ENCODE data around the gene NFE2L1.
"Not testable (repeated sequence)": the region's sequence is repeated elsewhere in the genome, so short reads cannot be mapped to it uniquely, and the experiment has no call there.

The NFE2L1 gene

GRCh38 chr17:48010193-48010592, 38.0 kb upstream of the NFE2L1 start:
- Histone ChIP-seq H3K4me1 (ENCODE audit: control insufficient read depth, insufficient read depth, low read length) (peaks cover 5% of the 10 kb centered on the region; the same call in 1 of the 2 replicates), H3K36me3 (ENCODE audit: control insufficient read depth, insufficient read depth, low read length) (no peaks in the 10 kb centered on the region), H3K9me3 (ENCODE audit: control insufficient read depth, insufficient read depth, low read length) (no peaks in the 10 kb centered on the region), H3K27ac (ENCODE audit: low read length) (no peak overlapping the region), H3K27me3 (ENCODE audit: control insufficient read depth, insufficient read depth, low read length) (peaks cover 3% of the 10 kb centered on the region; the same call in 1 of the 2 replicates), H3K4me3 (ENCODE audit: low read length) (no peak overlapping the region)
- DNase-seq (ENCODE audit: low read depth, low spot score) = no peak
- no CpG with 5 or more reads among the region's 3 CpGs for WGBS (ENCODE audit: insufficient coverage, insufficient read length)

DNA sequence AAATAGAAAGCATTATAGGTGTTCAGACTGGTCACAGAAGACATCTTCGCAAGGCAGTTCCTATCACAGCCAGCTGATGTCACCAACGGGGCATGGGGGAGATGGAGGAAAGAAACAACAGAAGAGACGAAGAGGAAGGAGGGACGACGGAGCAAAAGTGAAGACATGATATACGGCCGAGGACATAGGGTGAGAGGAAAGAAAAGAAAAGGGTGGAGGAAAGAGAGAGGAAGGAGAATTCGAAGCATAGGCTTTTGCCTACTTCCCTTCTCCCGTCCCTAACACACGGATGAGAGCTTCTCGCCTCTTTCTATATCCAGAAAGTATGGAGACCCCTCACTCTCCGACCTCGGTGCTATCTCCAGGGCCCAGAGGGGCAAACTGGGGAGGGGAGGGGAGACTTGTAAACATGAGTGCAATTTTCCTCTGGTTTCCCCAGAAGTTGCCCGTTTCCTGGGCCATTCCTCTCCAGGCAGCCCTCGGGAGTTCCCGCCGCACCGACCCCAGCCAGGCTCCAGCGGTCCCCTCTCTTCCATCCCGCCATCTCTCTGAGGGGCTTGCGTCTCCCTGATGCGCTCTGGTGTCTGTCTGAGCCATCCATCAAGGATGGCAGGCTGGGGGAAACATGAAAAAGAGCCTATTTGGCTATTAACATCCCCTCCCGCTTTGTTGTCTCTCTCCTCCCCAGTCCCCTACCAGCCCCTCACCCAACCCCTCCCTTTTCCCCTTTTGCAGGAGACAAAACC, 36.6 kb upstream of the NFE2L1 start:
- H3K9me3 ChIP-seq (ENCODE audit: control insufficient read depth, insufficient read depth, low read length) = no peaks in the 10 kb centered on the region
- WGBS (ENCODE audit: insufficient coverage, insufficient read length) = no CpG with 5 or more reads among the region's 23 CpGs
- peaks cover 3% of the 10 kb centered on the region; the same call in 1 of the 2 replicates for H3K4me1 ChIP-seq (ENCODE audit: control insufficient read depth, insufficient read depth, low read length)
- peak overlapping the region; percentile 36 for H3K4me3 ChIP-seq (ENCODE audit: low read length)
- no peak for DNase-seq (ENCODE audit: low read depth, low spot score)
- H3K36me3 ChIP-seq (ENCODE audit: control insufficient read depth, insufficient read depth, low read length) = no peaks in the 10 kb centered on the region
- peaks cover 3% of the 10 kb centered on the region; the same call in 1 of the 2 replicates for H3K27me3 ChIP-seq (ENCODE audit: control insufficient read depth, insufficient read depth, low read length)
- no peak overlapping the region for H3K27ac ChIP-seq (ENCODE audit: low read length)

DNA sequence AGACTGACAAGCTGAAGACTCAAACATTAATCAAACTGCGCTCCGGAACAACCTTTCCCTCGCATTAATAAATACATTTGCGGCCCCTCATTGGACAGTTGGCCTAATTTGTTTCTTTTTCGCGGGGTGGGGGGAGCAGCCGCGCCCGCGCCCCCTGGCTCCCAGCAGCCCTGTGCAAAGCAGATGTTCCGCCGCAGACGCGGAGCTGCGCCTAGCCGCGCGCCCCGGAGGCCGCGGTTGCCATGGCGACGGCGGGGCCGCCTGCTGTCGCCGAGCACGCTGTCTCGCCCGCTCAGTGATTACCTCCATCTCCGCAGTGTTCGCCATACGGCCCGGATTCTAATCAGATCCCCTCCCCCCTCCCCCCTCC, 36.0 kb upstream of the NFE2L1 start:
- Histone ChIP-seq H3K27ac (ENCODE audit: low read length) (no peak overlapping the region), H3K27me3 (ENCODE audit: control insufficient read depth, insufficient read depth, low read length) (peaks cover 3% of the 10 kb centered on the region; the same call in 1 of the 2 replicates), H3K9me3 (ENCODE audit: control insufficient read depth, insufficient read depth, low read length) (no peaks in the 10 kb centered on the region), H3K4me1 (ENCODE audit: control insufficient read depth, insufficient read depth, low read length) (peaks cover 3% of the 10 kb centered on the region; the same call in 1 of the 2 replicates), H3K36me3 (ENCODE audit: control insufficient read depth, insufficient read depth, low read length) (no peaks in the 10 kb centered on the region), H3K4me3 (ENCODE audit: low read length) (peak overlapping the region; percentile 36; the same call in 1 of the 2 replicates)
- no CpG with 5 or more reads among the region's 34 CpGs for WGBS (ENCODE audit: insufficient coverage, insufficient read length)
- no peak for DNase-seq (ENCODE audit: low read depth, low spot score)

DNA sequence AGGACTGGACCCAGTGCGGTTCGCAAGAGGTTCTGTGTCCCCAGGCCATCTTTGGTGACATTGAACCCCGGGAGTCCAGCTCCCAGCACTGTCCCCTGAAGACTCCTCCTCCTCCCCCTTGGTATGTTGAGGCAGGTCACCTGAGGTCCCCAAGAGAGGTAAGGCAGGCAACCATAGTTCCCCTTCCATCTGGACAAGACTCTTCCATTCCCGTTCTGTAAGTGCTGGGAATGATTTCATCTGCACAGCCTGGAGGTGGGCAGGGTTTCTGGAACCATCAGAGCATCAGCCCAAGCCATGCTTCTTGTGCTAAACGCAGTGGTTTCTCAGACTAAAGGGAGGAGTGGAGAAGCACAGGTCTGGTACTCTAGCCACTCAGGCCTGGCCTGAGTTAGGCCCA, 35.5 kb upstream of the NFE2L1 start:
- H3K36me3 ChIP-seq (ENCODE audit: control insufficient read depth, insufficient read depth, low read length) = no peaks in the 10 kb centered on the region
- no CpG with 5 or more reads among the region's 5 CpGs for WGBS (ENCODE audit: insufficient coverage, insufficient read length)
- no peak for DNase-seq (ENCODE audit: low read depth, low spot score)
- no peaks in the 10 kb centered on the region for H3K9me3 ChIP-seq (ENCODE audit: control insufficient read depth, insufficient read depth, low read length)
- no peak overlapping the region; the same call in 1 of the 2 replicates for H3K4me3 ChIP-seq (ENCODE audit: low read length)
- no peak overlapping the region for H3K27ac ChIP-seq (ENCODE audit: low read length)
- peaks cover 3% of the 10 kb centered on the region; the same call in 1 of the 2 replicates for H3K27me3 ChIP-seq (ENCODE audit: control insufficient read depth, insufficient read depth, low read length)
- peaks cover 3% of the 10 kb centered on the region; the same call in 1 of the 2 replicates for H3K4me1 ChIP-seq (ENCODE audit: control insufficient read depth, insufficient read depth, low read length)

- Histone ChIP-seq H3K27ac (ENCODE audit: low read length) (no peak overlapping the region), H3K27me3 (ENCODE audit: control insufficient read depth, insufficient read depth, low read length) (peaks cover 3% of the 10 kb centered on the region; the same call in 1 of the 2 replicates), H3K36me3 (ENCODE audit: control insufficient read depth, insufficient read depth, low read length) (no peaks in the 10 kb centered on the region), H3K9me3 (ENCODE audit: control insufficient read depth, insufficient read depth, low read length) (no peaks in the 10 kb centered on the region), H3K4me3 (ENCODE audit: low read length) (no peak overlapping the region), H3K4me1 (ENCODE audit: control insufficient read depth, insufficient read depth, low read length) (peaks cover 3% of the 10 kb centered on the region; the same call in 1 of the 2 replicates)
- WGBS (ENCODE audit: insufficient coverage, insufficient read length) = no CpG with 5 or more reads among the region's 6 CpGs
- DNase-seq (ENCODE audit: low read depth, low spot score) = no peak
Observed at GRCh38 chr17:48013876-48014594, 34.1 kb upstream of the NFE2L1 start.

GRCh38 chr17:48014595-48015111, 33.5 kb upstream of the NFE2L1 start:
- no peaks in the 10 kb centered on the region for H3K9me3 ChIP-seq (ENCODE audit: control insufficient read depth, insufficient read depth, low read length)
- no peak overlapping the region for H3K4me3 ChIP-seq (ENCODE audit: low read length)
- peaks cover 3% of the 10 kb centered on the region; the same call in 1 of the 2 replicates for H3K4me1 ChIP-seq (ENCODE audit: control insufficient read depth, insufficient read depth, low read length)
- peaks cover 3% of the 10 kb centered on the region; the same call in 1 of the 2 replicates for H3K27me3 ChIP-seq (ENCODE audit: control insufficient read depth, insufficient read depth, low read length)
- no peaks in the 10 kb centered on the region for H3K36me3 ChIP-seq (ENCODE audit: control insufficient read depth, insufficient read depth, low read length)
- no CpG with 5 or more reads among the region's 8 CpGs for WGBS (ENCODE audit: insufficient coverage, insufficient read length)
- no peak for DNase-seq (ENCODE audit: low read depth, low spot score)
- no peak overlapping the region for H3K27ac ChIP-seq (ENCODE audit: low read length)

- DNase-seq (ENCODE audit: low read depth, low spot score) = no peak
- Histone ChIP-seq H3K36me3 (ENCODE audit: control insufficient read depth, insufficient read depth, low read length) (no peaks in the 10 kb centered on the region), H3K4me3 (ENCODE audit: low read length) (no peak overlapping the region), H3K4me1 (ENCODE audit: control insufficient read depth, insufficient read depth, low read length) (peaks cover 3% of the 10 kb centered on the region; the same call in 1 of the 2 replicates), H3K27ac (ENCODE audit: low read length) (no peak overlapping the region), H3K9me3 (ENCODE audit: control insufficient read depth, insufficient read depth, low read length) (no peaks in the 10 kb centered on the region), H3K27me3 (ENCODE audit: control insufficient read depth, insufficient read depth, low read length) (peaks cover 3% of the 10 kb centered on the region; the same call in 1 of the 2 replicates)
- WGBS (ENCODE audit: insufficient coverage, insufficient read length) = no CpG with 5 or more reads among the region's 2 CpGs
Observed at GRCh38 chr17:48016112-48016511, 32.0 kb upstream of the NFE2L1 start.

DNA sequence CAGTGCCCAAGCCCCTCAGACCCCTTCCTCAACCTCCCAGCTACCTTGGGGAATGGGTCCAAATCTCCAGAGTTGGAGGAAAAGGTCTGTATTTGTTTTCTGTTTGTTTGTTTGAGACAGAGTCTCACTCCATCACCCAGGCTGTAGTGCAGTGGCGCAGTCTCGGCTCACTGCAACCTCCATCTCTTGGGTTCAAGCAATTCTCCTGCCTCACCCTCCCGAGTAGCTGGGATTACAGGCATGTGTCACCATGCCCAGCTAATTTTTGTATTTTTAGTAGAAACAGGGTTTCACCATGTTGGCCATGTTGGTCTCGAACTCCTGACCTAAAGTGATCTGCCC, 30.4 kb upstream of the NFE2L1 start:
- H3K27me3 ChIP-seq (ENCODE audit: control insufficient read depth, insufficient read depth, low read length); H3K9me3 ChIP-seq (ENCODE audit: control insufficient read depth, insufficient read depth, low read length); DNase-seq (ENCODE audit: low read depth, low spot score); H3K4me3 ChIP-seq (ENCODE audit: low read length); H3K27ac ChIP-seq (ENCODE audit: low read length); H3K36me3 ChIP-seq (ENCODE audit: control insufficient read depth, insufficient read depth, low read length); H3K4me1 ChIP-seq (ENCODE audit: control insufficient read depth, insufficient read depth, low read length): not testable (repeated sequence)
- no CpG with 5 or more reads among the region's 4 CpGs for WGBS (ENCODE audit: insufficient coverage, insufficient read length)

GRCh38 chr17:48021934-48022333, 26.2 kb upstream of the NFE2L1 start:
- Histone ChIP-seq H3K27ac (ENCODE audit: low read length) (no peak overlapping the region), H3K27me3 (ENCODE audit: control insufficient read depth, insufficient read depth, low read length) (peaks cover 7% of the 10 kb centered on the region; the same call in 1 of the 2 replicates), H3K9me3 (ENCODE audit: control insufficient read depth, insufficient read depth, low read length) (no peaks in the 10 kb centered on the region), H3K4me3 (ENCODE audit: low read length) (no peak overlapping the region), H3K36me3 (ENCODE audit: control insufficient read depth, insufficient read depth, low read length) (no peaks in the 10 kb centered on the region), H3K4me1 (ENCODE audit: control insufficient read depth, insufficient read depth, low read length) (peaks cover 4% of the 10 kb centered on the region; the same call in 1 of the 2 replicates)
- no CpG with 5 or more reads among the region's 5 CpGs for WGBS (ENCODE audit: insufficient coverage, insufficient read length)
- no peak for DNase-seq (ENCODE audit: low read depth, low spot score)

- no CpG with 5 or more reads among the region's 6 CpGs for WGBS (ENCODE audit: insufficient coverage, insufficient read length)
- DNase-seq (ENCODE audit: low read depth, low spot score) = no peak
- H3K27ac ChIP-seq (ENCODE audit: low read length) = no peak overlapping the region
- H3K36me3 ChIP-seq (ENCODE audit: control insufficient read depth, insufficient read depth, low read length) = no peaks in the 10 kb centered on the region
- H3K4me3 ChIP-seq (ENCODE audit: low read length) = no peak overlapping the region
- H3K27me3 ChIP-seq (ENCODE audit: control insufficient read depth, insufficient read depth, low read length) = peaks cover 7% of the 10 kb centered on the region; the same call in 1 of the 2 replicates
- H3K9me3 ChIP-seq (ENCODE audit: control insufficient read depth, insufficient read depth, low read length) = no peaks in the 10 kb centered on the region
- peaks cover 4% of the 10 kb centered on the region; the same call in 1 of the 2 replicates for H3K4me1 ChIP-seq (ENCODE audit: control insufficient read depth, insufficient read depth, low read length)
Observed at GRCh38 chr17:48022901-48023300, 25.3 kb upstream of the NFE2L1 start.
